Activated T-cell treated with anti-CD3 and anti-CD28 coated beads, Interleukin-2, amount 50 U/mL, for 72 hours (primary cell): Measurements from ENCODE around the gene PTGFRN. TPM values are rescaled to one million over a fixed set of nuclear protein-coding genes. Genes with fewer than 3 reads are reported as not detected.
"Not testable (repeated sequence)": the region's sequence is repeated elsewhere in the genome, so short reads cannot be mapped to it uniquely, and the experiment has no call there.

Experiments
- ATAC-seq, 2 donors: fragments of 150-1000 bp; cut with Tn5 transposase; replicated peaks in 1 of 2; 2 replicates each; pipeline ENCODE4 v1.10.0; 2021; ENCODE audit warnings: moderate library complexity in 2 of 2, mild to moderate bottlenecking in 1 of 2
- DNase-seq, 2 donors: peaks; one replicate each; pipeline ENCODE4 v3.0.0; 2021 to 2022; ENCODE audit warnings: mixed read lengths in 1 of 2
- H3K27ac Mint-ChIP-seq: one replicate; pipeline ENCODE4 v1.8.0; 2022; ENCODE audit warnings: mild to moderate bottlenecking, moderate library complexity, mixed read lengths
- H3K27me3 Mint-ChIP-seq: one replicate; pipeline ENCODE4 v1.8.0; 2022; ENCODE audit warnings: low read depth, mixed read lengths
- H3K36me3 Mint-ChIP-seq, 2 donors: one replicate each; pipeline ENCODE4 v1.8.0; 2022; ENCODE audit warnings: mixed read lengths in 2 of 2, mild to moderate bottlenecking in 1 of 2; ENCODE audit not compliant: insufficient read depth in 2 of 2
- H3K4me1 Mint-ChIP-seq: one replicate; pipeline ENCODE4 v1.8.0; 2022; ENCODE audit warnings: low read depth, mixed read lengths
- H3K4me3 Mint-ChIP-seq, 2 donors: one replicate each; pipeline ENCODE4 v1.8.0; 2022; ENCODE audit warnings: mild to moderate bottlenecking in 2 of 2, mixed read lengths in 2 of 2, moderate library complexity in 2 of 2
- H3K9me3 Mint-ChIP-seq, 2 donors: one replicate each; pipeline ENCODE4 v1.8.0; 2022; ENCODE audit warnings: mixed read lengths in 2 of 2
- total RNA-seq, 2 donors: library from RNA; stranded (reverse); gene quantifications; one replicate each; pipeline ENCODE4 v1.2.3, GENCODE V29; 2022

The PTGFRN gene
- 10 to 100 TPM; 14.0 to 14.8 TPM for total RNA-seq

DNA sequence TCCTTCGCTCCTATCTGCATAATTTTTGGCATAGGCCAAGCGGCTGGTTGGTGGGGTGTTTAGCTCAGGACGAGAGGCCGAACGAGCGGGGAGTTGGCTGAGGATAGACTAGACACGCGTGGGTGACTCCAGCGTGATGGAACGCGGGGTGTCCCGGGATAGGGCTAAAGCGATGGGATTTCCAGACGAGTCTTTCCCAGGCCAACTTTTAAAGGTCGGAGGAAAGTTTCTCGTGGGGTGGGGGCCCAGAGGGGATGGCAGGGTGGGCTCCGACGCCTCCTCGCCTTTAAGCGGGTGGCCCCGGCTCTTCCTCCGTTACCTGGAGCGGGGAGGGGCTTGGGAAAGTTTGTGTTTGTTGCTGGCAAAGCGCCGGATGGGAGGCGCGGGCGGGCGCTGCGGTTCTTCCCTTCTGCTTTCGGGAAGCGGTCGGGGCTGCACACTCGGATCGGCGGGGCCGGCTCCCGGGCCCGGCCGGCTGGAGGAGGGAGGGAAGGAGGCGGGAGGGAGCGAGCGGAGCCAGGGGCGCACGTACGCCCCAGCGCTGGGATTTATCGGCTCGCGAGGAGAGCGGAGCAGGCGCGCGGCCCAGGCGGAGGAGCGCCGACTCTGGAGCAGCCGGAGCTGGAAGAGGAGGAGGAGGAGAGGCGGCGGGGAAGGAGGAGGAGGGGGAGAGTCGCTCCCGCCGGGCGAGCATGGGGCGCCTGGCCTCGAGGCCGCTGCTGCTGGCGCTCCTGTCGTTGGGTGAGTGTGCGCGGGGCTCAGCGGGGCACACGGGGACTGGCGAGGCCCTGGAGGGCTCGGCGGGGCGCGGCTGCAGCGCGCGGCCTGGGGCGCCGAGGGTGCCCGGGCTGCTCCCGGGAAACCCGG lies at the start of gene PTGFRN:
PTGFRN (plus strand) TSS at position 405 of the 867 bp plus-strand sequence; CDS start at position 693, 288 bp downstream.
- H3K27me3 Mint-ChIP-seq = no peaks in the 10 kb centered on the region
- peak; percentile 34 to 45 for DNase-seq
- no peaks in the 10 kb centered on the region for H3K9me3 Mint-ChIP-seq
- peak within 1 kb of the TSS; percentile 34 for H3K27ac Mint-ChIP-seq
- peak; percentile 73 to 75 for ATAC-seq
- H3K4me1 Mint-ChIP-seq = peaks cover 10% of the 10 kb centered on the region
- H3K4me3 Mint-ChIP-seq = peak within 1 kb of the TSS; percentile 74 to 88
- no peaks in the 10 kb centered on the region for H3K36me3 Mint-ChIP-seq

GRCh38 chr1:116860167-116860566 lies 49.5 kb upstream of the PTGFRN start:
- not testable (repeated sequence) for H3K4me3 Mint-ChIP-seq, H3K36me3 Mint-ChIP-seq

GRCh38 chr1:116861137-116861536 lies 48.6 kb upstream of the PTGFRN start:
- H3K27me3 Mint-ChIP-seq = no peaks in the 10 kb centered on the region
- ATAC-seq (no peak), DNase-seq (no peak)
- H3K9me3 Mint-ChIP-seq = no peaks in the 10 kb centered on the region
- H3K27ac Mint-ChIP-seq = no peak overlapping the region
- H3K36me3 Mint-ChIP-seq = no peaks in the 10 kb centered on the region
- no peaks in the 10 kb centered on the region for H3K4me1 Mint-ChIP-seq
- no peak overlapping the region for H3K4me3 Mint-ChIP-seq

More at GRCh38 chr1:116860167-116860566, 49.5 kb upstream of the PTGFRN start:
- H3K9me3 Mint-ChIP-seq, H3K27ac Mint-ChIP-seq, DNase-seq, ATAC-seq, H3K4me1 Mint-ChIP-seq, H3K27me3 Mint-ChIP-seq: not testable (repeated sequence)

GRCh38 chr1:116863031-116863430 lies 46.7 kb upstream of the PTGFRN start:
- not testable (repeated sequence) for H3K9me3 Mint-ChIP-seq, H3K36me3 Mint-ChIP-seq, ATAC-seq, H3K27me3 Mint-ChIP-seq, H3K4me3 Mint-ChIP-seq, DNase-seq, H3K4me1 Mint-ChIP-seq, H3K27ac Mint-ChIP-seq

GRCh38 chr1:116866478-116866877 lies 43.2 kb upstream of the PTGFRN start:
- not testable (repeated sequence) for H3K27me3 Mint-ChIP-seq, H3K4me1 Mint-ChIP-seq, H3K4me3 Mint-ChIP-seq, H3K27ac Mint-ChIP-seq, DNase-seq, H3K36me3 Mint-ChIP-seq, H3K9me3 Mint-ChIP-seq, ATAC-seq

DNA sequence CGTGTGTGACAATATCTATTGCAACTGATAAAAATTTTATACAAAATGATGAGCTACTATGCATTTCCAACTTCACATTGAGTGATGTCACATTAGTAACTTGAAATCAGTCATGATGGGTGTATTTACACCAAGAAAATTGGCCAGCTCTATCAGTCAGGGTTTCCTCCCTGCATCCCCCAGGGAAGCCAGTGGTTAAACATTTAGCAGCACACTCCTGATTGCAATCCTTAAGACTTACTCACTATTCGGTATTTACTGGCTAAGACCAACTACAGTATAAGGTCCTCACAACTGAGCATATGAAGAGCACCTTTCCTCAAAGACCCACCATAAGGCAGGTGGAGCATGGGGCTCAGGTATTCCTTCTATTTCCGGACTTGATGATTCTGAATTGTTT lies 41.3 kb upstream of the PTGFRN start:
- Mint-ChIP-seq H3K4me3 (no peak overlapping the region), H3K9me3 (peaks cover 0 to 4% of the 10 kb centered on the region in 2 donors), H3K4me1 (peaks cover 13% of the 10 kb centered on the region), H3K27me3 (peaks cover 5% of the 10 kb centered on the region), H3K27ac (no peak overlapping the region), H3K36me3 (peaks cover 0 to 2% of the 10 kb centered on the region in 2 donors)
- no peak for ATAC-seq
- no peak for DNase-seq

- Mint-ChIP-seq H3K36me3 (peaks cover 0 to 2% of the 10 kb centered on the region in 2 donors), H3K9me3 (peaks cover 0 to 4% of the 10 kb centered on the region in 2 donors), H3K27me3 (peaks cover 5% of the 10 kb centered on the region), H3K4me1 (peaks cover 25% of the 10 kb centered on the region), H3K27ac (no peak overlapping the region), H3K4me3 (no peak overlapping the region)
- DNase-seq = no peak
- no peak for ATAC-seq
Observed at GRCh38 chr1:116869611-116870010, 40.1 kb upstream of the PTGFRN start.

GRCh38 chr1:116870300-116870699 lies 39.4 kb upstream of the PTGFRN start:
- Mint-ChIP-seq H3K27ac (no peak overlapping the region), H3K27me3 (peaks cover 5% of the 10 kb centered on the region), H3K9me3 (peaks cover 0 to 4% of the 10 kb centered on the region in 2 donors), H3K4me1 (peaks cover 32% of the 10 kb centered on the region), H3K4me3 (no peak overlapping the region), H3K36me3 (peaks cover 0 to 2% of the 10 kb centered on the region in 2 donors)
- DNase-seq (no peak), ATAC-seq (no peak)

GRCh38 chr1:116871779-116872146 lies 38.0 kb upstream of the PTGFRN start:
- Mint-ChIP-seq H3K4me1 (peaks cover 42% of the 10 kb centered on the region), H3K27me3 (peaks cover 5% of the 10 kb centered on the region), H3K4me3 (no peak overlapping the region), H3K27ac (peak overlapping the region; percentile 16), H3K36me3 (peaks cover 0 to 2% of the 10 kb centered on the region in 2 donors), H3K9me3 (peaks cover 0 to 4% of the 10 kb centered on the region in 2 donors)
- DNase-seq (no peak), ATAC-seq (no peak)

DNA sequence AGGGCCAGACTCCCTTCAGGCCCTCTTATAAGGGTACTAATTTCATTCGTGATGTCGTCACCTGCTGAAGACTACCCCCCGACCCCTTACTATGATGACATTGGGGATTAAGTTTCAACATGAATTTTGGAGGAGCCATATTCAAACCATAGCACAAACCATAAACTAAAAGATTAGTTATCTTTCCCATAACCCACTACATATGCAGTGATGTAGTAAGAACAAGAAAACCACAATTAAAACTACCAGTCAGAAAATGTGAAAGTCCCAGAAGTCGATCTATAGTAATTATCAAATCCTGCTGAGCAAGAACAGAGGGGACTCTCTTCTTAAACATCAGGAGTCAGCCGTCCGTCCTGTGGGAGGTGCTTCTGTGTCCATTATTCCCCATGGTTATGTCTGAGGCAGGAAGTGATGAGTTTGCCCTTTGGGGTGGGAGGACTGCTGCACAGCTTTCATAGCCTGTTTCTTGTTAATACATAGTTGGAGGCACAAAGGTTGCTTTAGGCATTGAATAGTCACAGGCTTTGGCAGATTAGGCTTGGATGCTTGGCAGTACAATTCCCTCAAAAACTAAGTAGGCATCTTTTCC lies 35.9 kb upstream of the PTGFRN start:
- H3K27me3 Mint-ChIP-seq = peaks cover 5% of the 10 kb centered on the region
- peaks cover 0 to 4% of the 10 kb centered on the region in 2 donors for H3K9me3 Mint-ChIP-seq
- DNase-seq (peak; percentile 42 to 69), ATAC-seq (peak; percentile 69 to 85)
- peak overlapping the region; percentile 2 to 16 for H3K4me3 Mint-ChIP-seq
- H3K4me1 Mint-ChIP-seq = peaks cover 42% of the 10 kb centered on the region
- peaks cover 0 to 2% of the 10 kb centered on the region in 2 donors for H3K36me3 Mint-ChIP-seq
- peak overlapping the region; percentile 55 for H3K27ac Mint-ChIP-seq

- H3K27ac Mint-ChIP-seq = peak overlapping the region; percentile 7
- H3K4me1 Mint-ChIP-seq = peaks cover 42% of the 10 kb centered on the region
- DNase-seq = peak; percentile 30 to 44
- ATAC-seq = peak; percentile 25 to 33
- peak overlapping the region; percentile 20 to 21 for H3K4me3 Mint-ChIP-seq
- H3K36me3 Mint-ChIP-seq = peaks cover 0 to 2% of the 10 kb centered on the region in 2 donors
- H3K9me3 Mint-ChIP-seq = peaks cover 0 to 4% of the 10 kb centered on the region in 2 donors
- peaks cover 5% of the 10 kb centered on the region for H3K27me3 Mint-ChIP-seq
Observed at GRCh38 chr1:116874733-116875249, 34.9 kb upstream of the PTGFRN start.

DNA sequence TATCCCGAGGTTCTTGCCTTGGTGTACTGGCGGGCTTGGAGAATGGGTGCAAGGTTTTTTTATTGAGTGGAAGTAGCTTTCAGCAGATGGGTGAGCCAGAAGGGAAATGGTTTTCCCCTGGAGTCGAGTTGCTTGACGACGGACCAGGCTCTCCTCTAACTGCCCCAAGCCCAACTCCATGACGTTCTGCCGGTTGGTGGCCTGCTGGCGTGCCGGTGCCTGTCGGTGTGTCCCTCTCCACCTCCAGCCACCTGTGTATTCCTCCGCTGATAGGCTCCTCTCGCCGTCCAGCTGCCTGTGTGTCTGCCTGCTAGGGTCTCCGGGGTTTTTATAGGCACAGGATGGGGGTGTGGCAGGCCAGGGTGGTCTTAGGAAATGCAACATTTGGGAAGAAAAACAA lies 34.3 kb upstream of the PTGFRN start:
- Mint-ChIP-seq H3K27me3 (peaks cover 5% of the 10 kb centered on the region), H3K27ac (no peak overlapping the region), H3K9me3 (peaks cover 0 to 2% of the 10 kb centered on the region in 2 donors), H3K36me3 (peaks cover 0 to under 1% of the 10 kb centered on the region in 2 donors), H3K4me1 (peaks cover 42% of the 10 kb centered on the region), H3K4me3 (peak overlapping the region in 1 of 2 donors; percentile 21)
- ATAC-seq = no peak
- no peak for DNase-seq

DNA sequence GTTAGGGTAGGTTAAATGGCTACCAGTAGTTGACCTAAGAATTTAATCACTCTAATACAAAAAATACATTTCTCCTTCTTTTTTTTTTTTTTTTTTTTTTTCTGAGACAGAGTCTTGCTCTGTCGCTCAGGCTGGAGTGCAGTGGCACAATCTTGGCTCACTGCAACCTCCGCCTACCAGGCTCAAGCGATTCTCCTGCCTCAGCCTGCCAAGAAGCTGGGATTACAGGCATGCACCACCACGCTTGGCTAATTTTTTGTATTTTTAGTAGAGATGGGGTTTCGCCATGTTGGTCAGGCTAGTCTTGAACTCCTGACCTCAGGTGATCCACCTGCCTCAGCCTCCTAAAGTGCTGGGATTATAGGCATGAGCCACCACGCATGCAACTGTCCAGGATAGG lies 33.8 kb upstream of the PTGFRN start:
- DNase-seq, H3K36me3 Mint-ChIP-seq, H3K27me3 Mint-ChIP-seq, H3K4me3 Mint-ChIP-seq, ATAC-seq, H3K27ac Mint-ChIP-seq, H3K9me3 Mint-ChIP-seq: not testable (repeated sequence)
- H3K4me1 Mint-ChIP-seq = peaks cover 42% of the 10 kb centered on the region
